ENCODE data around the gene GNAS. TPM values are rescaled to one million over a fixed set of nuclear protein-coding genes. Genes with fewer than 3 reads are reported as not detected.
"Not testable (repeated sequence)": the region's sequence is repeated elsewhere in the genome, so short reads cannot be mapped to it uniquely, and the experiment has no call there.

GNAS gene
- total and polyA plus RNA-seq, 9 donors, result 1,389 to 3,620 (median 3,139) TPM

DNA sequence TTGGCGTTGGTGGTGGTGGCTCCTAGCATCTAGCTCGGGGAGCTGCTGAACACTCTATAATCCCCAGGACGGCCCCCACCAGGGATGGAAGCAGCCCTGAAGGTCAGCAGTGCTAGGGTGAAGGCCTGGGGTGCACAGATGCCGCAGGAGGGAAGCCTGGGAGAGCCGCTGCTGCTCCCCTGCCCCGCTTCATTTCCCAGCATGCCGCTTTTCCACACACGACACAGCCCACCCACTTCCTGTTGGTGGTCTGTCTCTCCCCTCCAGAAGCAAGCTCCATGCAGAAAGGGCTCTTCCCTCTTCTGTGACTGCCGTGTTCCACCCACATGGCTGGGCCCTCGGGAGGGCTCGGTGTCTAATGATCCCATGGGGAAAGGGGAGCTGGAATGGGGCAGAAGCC is 37.1 kb upstream of the GNAS start:
- whole genome bisulfite sequencing (ENCODE audit: insufficient coverage), result 65% methylated on average over 9 of the region's 11 CpGs
- DNase-seq, result no peak

DNA sequence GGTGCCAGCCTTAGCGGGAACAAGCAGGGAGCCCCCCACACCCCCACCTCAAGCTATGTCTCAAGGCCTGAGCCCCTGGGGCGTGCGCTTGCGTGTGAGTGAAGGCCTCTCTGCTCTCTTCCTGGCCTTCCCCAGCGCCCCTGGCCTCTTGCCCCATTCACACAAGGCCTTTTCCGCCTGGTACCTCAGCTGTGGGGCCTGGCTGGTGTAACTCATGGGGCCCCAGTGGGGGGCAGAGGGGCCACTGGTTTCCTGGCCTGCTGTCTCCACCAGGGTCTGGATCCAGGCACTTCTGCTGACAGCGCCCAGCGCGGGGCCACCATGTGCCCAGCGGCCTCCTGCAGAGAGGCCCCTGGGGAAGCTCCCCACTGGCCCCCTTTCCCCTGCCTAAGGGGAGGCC is 36.5 kb upstream of the GNAS start:
- Histone ChIP-seq H3K4me1 (ENCODE audit: control insufficient read depth, insufficient read depth, low read length) (peaks cover 35% of the 10 kb centered on the region), H3K4me3 (ENCODE audit: low read length) (no peak overlapping the region), H3K27me3 (ENCODE audit: control insufficient read depth, insufficient read depth, low read length) (peaks cover 2% of the 10 kb centered on the region), H3K27ac (ENCODE audit: low read length) (no peak overlapping the region), H3K9me3 (replicated peaks; ENCODE audit: control insufficient read depth, low read depth, low read length) (no peaks in the 10 kb centered on the region), H3K36me3 (ENCODE audit: control insufficient read depth, insufficient read depth, low read length) (peaks cover 6% of the 10 kb centered on the region)
- 84% methylated on average over 9 of the region's 10 CpGs for WGBS (ENCODE audit: insufficient coverage)
- DNase-seq, result no peak

More for the DNA sequence above, 37.1 kb upstream of the GNAS start:
- Histone ChIP-seq H3K27ac (ENCODE audit: low read length) (no peak overlapping the region), H3K9me3 (replicated peaks; ENCODE audit: control insufficient read depth, low read depth, low read length) (no peaks in the 10 kb centered on the region), H3K36me3 (ENCODE audit: control insufficient read depth, insufficient read depth, low read length) (peaks cover 6% of the 10 kb centered on the region), H3K27me3 (ENCODE audit: control insufficient read depth, insufficient read depth, low read length) (peaks cover 4% of the 10 kb centered on the region), H3K4me1 (ENCODE audit: control insufficient read depth, insufficient read depth, low read length) (peaks cover 30% of the 10 kb centered on the region), H3K4me3 (ENCODE audit: low read length) (no peak overlapping the region)

DNA sequence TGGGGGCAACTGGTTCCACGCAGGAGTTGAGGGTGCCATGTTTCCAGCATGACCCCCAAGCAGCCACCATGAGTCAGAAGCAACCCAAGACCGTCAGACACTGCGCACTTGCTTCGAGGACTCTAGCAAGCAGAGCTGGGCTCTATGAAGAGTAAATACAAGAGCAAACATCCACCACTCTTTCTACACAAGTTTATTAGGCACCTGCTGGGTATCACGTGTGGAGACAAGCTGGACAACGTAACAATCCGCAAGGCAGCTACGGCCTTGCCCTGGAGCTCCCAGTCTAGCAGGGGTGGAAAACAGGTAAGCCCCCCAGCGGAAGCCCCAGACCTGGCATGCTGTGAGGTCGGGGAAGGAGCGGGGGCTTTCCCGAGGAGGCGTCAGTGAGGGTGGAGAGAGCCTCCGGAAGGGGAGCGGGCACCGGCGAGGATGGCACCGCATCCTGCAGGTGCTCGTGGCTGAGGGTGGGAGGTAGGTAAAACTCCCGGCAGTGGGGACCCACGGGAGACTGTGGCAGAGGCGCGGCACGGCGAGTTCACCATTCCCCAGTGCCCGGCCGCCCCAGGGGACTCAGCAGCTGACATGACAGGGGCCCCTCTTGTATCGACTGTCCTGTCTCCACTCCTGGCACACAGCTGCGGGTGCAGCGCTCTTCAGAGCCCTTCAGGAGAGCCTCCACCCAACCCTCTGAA is 35.4 kb upstream of the GNAS start:
- no peaks in the 10 kb centered on the region for H3K27me3 ChIP-seq (ENCODE audit: control insufficient read depth, insufficient read depth, low read length)
- no peak for DNase-seq
- peaks cover 45% of the 10 kb centered on the region for H3K4me1 ChIP-seq (ENCODE audit: control insufficient read depth, insufficient read depth, low read length)
- H3K27ac ChIP-seq (ENCODE audit: low read length), result peak overlapping the region; percentile 71
- H3K9me3 ChIP-seq (replicated peaks; ENCODE audit: control insufficient read depth, low read depth, low read length), result no peaks in the 10 kb centered on the region
- H3K36me3 ChIP-seq (ENCODE audit: control insufficient read depth, insufficient read depth, low read length), result peaks cover 8% of the 10 kb centered on the region
- whole genome bisulfite sequencing (ENCODE audit: insufficient coverage), result 92% methylated on average over 30 of the region's 30 CpGs
- H3K4me3 ChIP-seq (ENCODE audit: low read length), result no peak overlapping the region

DNA sequence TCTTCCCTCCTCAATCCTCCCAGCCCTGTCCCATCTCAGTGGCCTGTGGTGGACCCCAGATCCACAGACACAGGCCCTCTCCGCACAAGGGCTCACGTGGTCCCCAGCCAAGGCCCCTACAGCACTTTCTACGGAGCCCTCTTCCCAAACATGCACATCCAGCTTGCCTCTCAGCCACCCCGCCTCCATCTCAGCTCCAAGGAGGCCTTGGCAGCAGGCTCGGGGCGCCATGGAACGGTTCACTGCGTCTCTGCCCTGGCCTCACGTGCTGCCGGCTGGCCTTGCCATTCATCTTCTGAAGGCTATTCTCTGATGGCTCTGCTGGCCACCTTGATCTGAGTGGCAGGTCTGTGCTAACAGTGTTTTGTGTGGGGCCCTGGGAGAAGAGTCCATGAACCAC is 34.8 kb upstream of the GNAS start:
- peaks cover 8% of the 10 kb centered on the region for H3K36me3 ChIP-seq (ENCODE audit: control insufficient read depth, insufficient read depth, low read length)
- WGBS (ENCODE audit: insufficient coverage), result 81% methylated on average over 9 of the region's 10 CpGs
- H3K4me1 ChIP-seq (ENCODE audit: control insufficient read depth, insufficient read depth, low read length), result peaks cover 51% of the 10 kb centered on the region
- no peaks in the 10 kb centered on the region for H3K9me3 ChIP-seq (replicated peaks; ENCODE audit: control insufficient read depth, low read depth, low read length)
- no peak overlapping the region for H3K4me3 ChIP-seq (ENCODE audit: low read length)
- H3K27ac ChIP-seq (ENCODE audit: low read length), result peak overlapping the region; percentile 71
- H3K27me3 ChIP-seq (ENCODE audit: control insufficient read depth, insufficient read depth, low read length), result no peaks in the 10 kb centered on the region
- no peak for DNase-seq

DNA sequence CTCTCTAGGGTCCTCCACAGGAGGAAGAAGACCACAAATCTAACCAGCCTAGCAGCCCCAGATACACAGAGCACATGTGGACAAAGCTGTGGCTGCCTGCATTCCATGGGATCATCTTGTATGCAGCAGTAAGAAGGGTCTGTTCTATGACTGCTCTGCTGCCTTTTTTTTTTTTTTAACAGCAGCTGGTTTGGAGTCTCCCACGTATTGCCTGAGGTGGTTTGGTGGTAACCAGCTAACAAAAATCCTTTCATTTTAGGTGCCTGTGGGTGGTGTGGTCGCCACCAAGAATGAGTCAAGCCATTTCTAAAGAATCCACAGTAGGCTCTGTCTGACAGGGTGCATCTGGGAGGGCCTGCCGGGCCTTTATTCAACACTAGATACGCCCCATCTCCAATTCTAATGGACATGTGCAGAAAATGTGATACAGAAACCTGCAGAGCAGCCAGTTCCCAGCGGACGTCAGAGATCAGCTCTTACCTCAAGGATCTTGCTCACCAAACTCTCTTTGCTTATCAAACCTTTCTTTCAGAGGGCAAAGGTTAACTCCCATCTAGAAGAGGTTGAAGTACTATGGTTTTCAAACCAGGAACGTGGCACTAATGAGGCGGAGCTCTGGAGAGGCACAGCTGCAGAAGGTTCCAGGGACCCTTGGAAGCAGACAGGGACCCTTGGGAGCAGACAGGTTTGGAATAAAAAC is 33.8 kb upstream of the GNAS start:
- Histone ChIP-seq H3K4me3 (ENCODE audit: low read length) (no peak overlapping the region), H3K4me1 (ENCODE audit: control insufficient read depth, insufficient read depth, low read length) (peaks cover 59% of the 10 kb centered on the region), H3K9me3 (replicated peaks; ENCODE audit: control insufficient read depth, low read depth, low read length) (no peaks in the 10 kb centered on the region), H3K27ac (ENCODE audit: low read length) (peak overlapping the region; percentile 71), H3K36me3 (ENCODE audit: control insufficient read depth, insufficient read depth, low read length) (peaks cover 8% of the 10 kb centered on the region), H3K27me3 (ENCODE audit: control insufficient read depth, insufficient read depth, low read length) (no peaks in the 10 kb centered on the region)
- 83% methylated on average over 4 of the region's 8 CpGs for WGBS (ENCODE audit: insufficient coverage)
- no peak for DNase-seq

DNA sequence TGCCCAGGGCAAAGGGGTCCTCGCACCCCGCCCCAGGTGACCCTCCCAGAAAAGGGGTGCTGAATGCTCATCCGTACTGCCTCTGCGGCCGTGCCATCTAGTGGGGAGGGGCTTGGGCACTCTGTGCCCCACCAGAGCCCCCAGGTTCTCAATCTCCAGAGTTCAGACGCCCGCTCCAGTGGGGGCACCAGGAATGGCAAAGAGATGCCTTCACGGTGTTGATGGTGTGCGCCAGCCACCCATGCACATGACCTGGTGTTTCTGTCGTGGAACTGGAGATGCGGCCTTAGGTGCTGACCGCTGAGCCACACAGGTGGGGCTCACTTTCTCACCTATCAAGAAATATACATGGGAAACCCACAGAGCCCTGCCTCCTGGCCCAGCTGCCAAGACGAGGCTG is 32.6 kb upstream of the GNAS start:
- H3K4me1 ChIP-seq (ENCODE audit: control insufficient read depth, insufficient read depth, low read length), result peaks cover 70% of the 10 kb centered on the region
- H3K9me3 ChIP-seq (replicated peaks; ENCODE audit: control insufficient read depth, low read depth, low read length), result no peaks in the 10 kb centered on the region
- no peaks in the 10 kb centered on the region for H3K27me3 ChIP-seq (ENCODE audit: control insufficient read depth, insufficient read depth, low read length)
- H3K27ac ChIP-seq (ENCODE audit: low read length), result peak overlapping the region; percentile 20
- WGBS (ENCODE audit: insufficient coverage), result 97% methylated on average over 12 of the region's 13 CpGs
- H3K4me3 ChIP-seq (ENCODE audit: low read length), result no peak overlapping the region
- DNase-seq, result no peak
- H3K36me3 ChIP-seq (ENCODE audit: control insufficient read depth, insufficient read depth, low read length), result peaks cover 8% of the 10 kb centered on the region

DNA sequence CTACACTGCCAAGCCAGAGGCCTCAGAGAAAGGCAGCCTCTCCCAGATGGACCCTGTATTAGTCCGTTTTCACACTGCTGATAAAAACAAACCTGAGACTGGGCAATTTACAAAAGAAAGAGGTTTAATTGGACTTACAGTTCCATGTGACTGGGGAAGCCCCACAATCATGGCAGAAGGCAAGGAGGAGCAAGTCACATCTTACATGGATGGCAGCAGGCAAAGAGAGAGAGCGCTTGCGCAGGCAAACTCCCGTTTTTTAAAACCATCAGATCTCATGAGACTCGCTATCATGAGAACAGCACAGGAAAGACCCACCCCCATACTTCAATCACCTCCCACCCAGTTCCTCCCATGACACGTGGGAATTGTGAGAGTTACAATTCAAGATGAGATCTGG is 32.0 kb upstream of the GNAS start:
- no CpG with 5 or more reads among the region's 6 CpGs for WGBS (ENCODE audit: insufficient coverage)
- Histone ChIP-seq H3K27ac (ENCODE audit: low read length) (peak overlapping the region; percentile 87), H3K4me1 (ENCODE audit: control insufficient read depth, insufficient read depth, low read length) (peaks cover 75% of the 10 kb centered on the region)
- not testable (repeated sequence) for H3K36me3 ChIP-seq (ENCODE audit: control insufficient read depth, insufficient read depth, low read length); H3K27me3 ChIP-seq (ENCODE audit: control insufficient read depth, insufficient read depth, low read length); H3K4me3 ChIP-seq (ENCODE audit: low read length); H3K9me3 ChIP-seq (replicated peaks; ENCODE audit: control insufficient read depth, low read depth, low read length); DNase-seq

DNA sequence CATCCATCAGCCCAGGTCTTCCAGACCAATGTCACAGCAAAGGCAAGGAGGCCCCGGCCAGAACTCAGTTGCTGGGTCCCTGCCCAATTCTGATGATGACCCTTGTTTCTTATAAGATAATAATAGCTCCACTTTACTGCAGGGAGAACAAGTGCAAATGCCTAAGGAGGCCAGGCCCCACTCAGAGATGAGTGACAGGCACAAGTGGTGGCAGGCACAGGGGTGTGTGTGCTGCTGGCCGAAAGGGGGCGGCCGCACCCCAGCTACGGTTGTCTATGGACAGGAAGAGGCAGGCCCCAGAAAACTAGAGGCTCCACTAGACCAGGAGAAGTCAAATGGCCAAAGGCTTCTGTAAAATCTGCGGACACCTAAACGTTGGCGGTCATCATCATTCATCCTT is 30.4 kb upstream of the GNAS start:
- Histone ChIP-seq H3K4me1 (ENCODE audit: control insufficient read depth, insufficient read depth, low read length) (peaks cover 88% of the 10 kb centered on the region), H3K9me3 (replicated peaks; ENCODE audit: control insufficient read depth, low read depth, low read length) (no peaks in the 10 kb centered on the region), H3K27me3 (ENCODE audit: control insufficient read depth, insufficient read depth, low read length) (no peaks in the 10 kb centered on the region), H3K4me3 (ENCODE audit: low read length) (no peak overlapping the region), H3K27ac (ENCODE audit: low read length) (peak overlapping the region; percentile 94), H3K36me3 (ENCODE audit: control insufficient read depth, insufficient read depth, low read length) (peaks cover 2% of the 10 kb centered on the region)
- peak; percentile 87 for DNase-seq
- 55% methylated on average over 4 of the region's 8 CpGs for WGBS (ENCODE audit: insufficient coverage)

DNA sequence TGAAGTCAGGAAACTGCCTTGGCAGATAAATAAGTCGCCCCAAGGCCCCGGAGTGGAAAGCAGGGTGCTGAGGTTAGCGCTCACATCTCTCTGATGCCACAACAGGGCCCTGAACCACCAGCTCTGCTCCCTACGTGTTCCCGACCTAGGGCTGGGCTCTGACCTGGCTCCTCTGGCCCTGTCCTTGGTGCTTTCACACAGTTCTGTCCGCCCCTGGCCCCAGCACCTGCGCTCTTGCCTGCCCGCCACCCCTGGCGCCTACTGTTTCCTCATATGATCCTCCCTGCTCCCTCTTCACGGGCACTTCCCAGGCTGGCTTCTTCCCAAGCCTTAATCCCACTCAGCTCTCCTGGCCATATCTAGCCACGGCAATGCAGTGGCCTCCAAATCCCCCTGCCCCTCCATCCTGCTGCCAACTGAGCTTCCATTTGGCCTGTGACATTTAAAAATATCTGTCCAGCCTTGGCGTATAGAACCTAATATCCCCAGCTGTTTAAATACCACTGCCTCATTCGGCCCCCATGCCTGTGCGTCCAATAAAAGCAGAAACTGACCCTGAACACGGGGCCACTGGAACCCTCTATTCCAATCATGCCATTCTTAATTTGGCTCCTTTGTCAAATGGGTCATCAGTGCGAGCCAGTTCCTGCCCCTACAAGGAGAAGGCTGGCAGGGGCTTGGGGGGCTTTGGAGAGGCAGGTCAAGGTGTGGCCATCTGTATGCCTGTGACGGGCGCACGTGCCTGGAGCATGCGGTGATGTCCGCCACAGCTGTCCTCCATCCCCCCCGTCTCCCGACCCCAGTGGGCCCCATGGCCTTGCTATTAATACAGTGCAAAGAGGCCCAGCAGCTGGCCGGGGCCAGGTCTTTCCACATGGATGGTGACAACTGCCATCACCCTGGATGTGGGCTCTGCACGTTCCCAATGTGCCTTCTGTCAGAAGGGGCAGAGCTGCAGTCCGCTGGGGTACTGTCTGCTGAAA is 29.5 kb upstream of the GNAS start:
- H3K9me3 ChIP-seq (replicated peaks; ENCODE audit: control insufficient read depth, low read depth, low read length), result no peaks in the 10 kb centered on the region
- H3K4me1 ChIP-seq (ENCODE audit: control insufficient read depth, insufficient read depth, low read length), result peaks cover 90% of the 10 kb centered on the region
- peaks cover 4% of the 10 kb centered on the region for H3K36me3 ChIP-seq (ENCODE audit: control insufficient read depth, insufficient read depth, low read length)
- DNase-seq, result peak; percentile 86
- no peak overlapping the region for H3K4me3 ChIP-seq (ENCODE audit: low read length)
- H3K27ac ChIP-seq (ENCODE audit: low read length), result peak overlapping the region; percentile 94
- 80% methylated on average over 24 of the region's 26 CpGs for WGBS (ENCODE audit: insufficient coverage)
- H3K27me3 ChIP-seq (ENCODE audit: control insufficient read depth, insufficient read depth, low read length), result no peaks in the 10 kb centered on the region

DNA sequence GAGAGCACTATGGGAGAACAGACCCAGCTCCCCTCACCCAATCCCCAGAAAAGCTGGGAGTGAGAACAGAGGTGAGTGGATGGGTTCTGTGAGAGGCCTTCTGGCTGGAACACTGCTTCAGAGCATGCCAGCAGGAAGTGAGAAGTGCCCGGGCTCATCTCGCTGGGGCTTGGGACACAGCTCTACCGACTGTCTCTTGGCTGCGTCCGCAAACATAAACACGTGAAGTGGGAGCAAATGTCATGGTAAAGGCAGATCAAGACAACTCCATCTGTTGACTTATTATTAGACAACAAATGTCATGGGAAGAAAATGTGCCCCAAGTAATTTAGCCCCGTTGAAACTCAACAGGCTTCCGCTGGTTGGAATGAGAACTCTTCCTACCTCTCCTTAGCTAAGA is 27.7 kb upstream of the GNAS start:
- no peaks in the 10 kb centered on the region for H3K27me3 ChIP-seq (ENCODE audit: control insufficient read depth, insufficient read depth, low read length)
- 80% methylated on average over 2 of the region's 8 CpGs for WGBS (ENCODE audit: insufficient coverage)
- H3K27ac ChIP-seq (ENCODE audit: low read length), result peak overlapping the region; percentile 91
- DNase-seq, result peak; percentile 75
- H3K4me1 ChIP-seq (ENCODE audit: control insufficient read depth, insufficient read depth, low read length), result peaks cover 90% of the 10 kb centered on the region
- peaks cover 4% of the 10 kb centered on the region for H3K36me3 ChIP-seq (ENCODE audit: control insufficient read depth, insufficient read depth, low read length)
- no peaks in the 10 kb centered on the region for H3K9me3 ChIP-seq (replicated peaks; ENCODE audit: control insufficient read depth, low read depth, low read length)
- H3K4me3 ChIP-seq (ENCODE audit: low read length), result no peak overlapping the region
